Tibial artery (tissue), 4 donors: ENCODE data around the gene TRNT1.

ENCODE experiments used
- DNase-seq, 2 donors: peaks; one replicate each; pipeline ENCODE4 v3.0.0-alpha.2; 2019
- H3K27ac ChIP-seq, 2 donors: fragments of 200-600 bp; sonication (generic) in 1 of 2; 1 replicate in 1 of 2; 2 replicates in 1 of 2; pipeline ENCODE4 v1.5.1; 2018 to 2019; ENCODE audit warnings: mild to moderate bottlenecking in 1 of 2
- H3K27me3 ChIP-seq, 2 donors: fragments of 200-600 bp; sonication (generic) in 1 of 2; one replicate each; pipeline versions ENCODE4 v1.5.1 to v1.6.0; 2016 to 2019
- H3K36me3 ChIP-seq, 3 donors: fragments of 200-600 bp; sonication (generic) in 2 of 3; one replicate each; pipeline ENCODE4 v1.5.1; 2016 to 2019; ENCODE audit warnings: mild to moderate bottlenecking in 2 of 3
- H3K4me1 ChIP-seq, 4 donors: fragments of 200-600 bp; sonication (generic) in 2 of 4; 1 replicate in 3 of 4; 2 replicates in 1 of 4; pipeline ENCODE4 v1.5.1; 2016 to 2019
- H3K4me3 ChIP-seq, 2 donors: fragments of 200-600 bp; sonication (generic) in 1 of 2; 1 replicate in 1 of 2; 2 replicates in 1 of 2; pipeline ENCODE4 v1.5.1; 2018 to 2019; ENCODE audit warnings: mild to moderate bottlenecking in 2 of 2
- H3K9me3 ChIP-seq, 3 donors: fragments of 200-600 bp; sonication (generic) in 1 of 3; one replicate each; pipeline ENCODE4 v1.5.1; 2016 to 2019
- CTCF ChIP-seq, 2 experiments: fragments of 200-600 bp in 1 of 2; fragments of 450-650 bp in 1 of 2; IDR thresholded peaks; one replicate each; pipeline ENCODE4 v1.5.1; 2017 to 2019; ENCODE audit warnings: antibody characterized with exemption in 2 of 2, mild to moderate bottlenecking in 1 of 2, moderate library complexity in 1 of 2
- intact Hi-C: fragments of 100-400 bp; cut with DNase I; formaldehyde crosslinking; loops from one replicate; pipeline ENCODE4 v1.15.0; 2023; ENCODE audit warnings: low total_unique reads

Gene TRNT1

GRCh38 chr3:3084890-3085289 lies 41.9 kb upstream of the TRNT1 start:
- Histone ChIP-seq H3K36me3 (no peaks in the 10 kb centered on the region), H3K27ac (no peak overlapping the region), H3K27me3 (no peaks in the 10 kb centered on the region), H3K4me3 (no peak overlapping the region), H3K4me1 (no peaks in the 10 kb centered on the region), H3K9me3 (no peaks in the 10 kb centered on the region)
- no peak for TF ChIP-seq CTCF (IDR thresholded peaks at IDR 0.05)
- DNase-seq: no peak
- intact Hi-C loops: no loop called here

DNA sequence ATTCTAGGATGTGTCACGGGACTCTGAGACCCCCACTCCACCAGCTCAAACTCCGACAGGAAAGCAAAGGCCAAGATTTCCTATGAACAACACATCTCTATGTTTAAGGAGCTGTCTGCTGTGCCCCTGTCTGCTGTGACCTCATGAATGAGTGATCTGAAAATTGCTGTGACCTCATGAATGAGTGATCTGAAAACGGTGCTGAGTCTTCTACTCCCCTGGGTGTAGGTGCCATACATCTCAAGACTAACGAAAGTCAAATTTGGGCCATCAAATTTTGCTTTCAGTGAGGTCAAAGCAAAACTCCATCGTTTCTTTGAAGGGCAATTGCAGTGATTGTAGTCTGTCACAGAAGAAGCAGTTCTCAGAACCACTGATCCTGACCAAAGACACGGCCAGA lies 41.0 kb upstream of the TRNT1 start:
- H3K36me3 ChIP-seq: no peaks in the 10 kb centered on the region
- H3K4me3 ChIP-seq: no peak overlapping the region
- intact Hi-C loops: no loop called here
- no peaks in the 10 kb centered on the region for H3K9me3 ChIP-seq
- no peak for TF ChIP-seq CTCF (IDR thresholded peaks at IDR 0.05)
- no peaks in the 10 kb centered on the region for H3K27me3 ChIP-seq
- DNase-seq: no peak
- no peaks in the 10 kb centered on the region for H3K4me1 ChIP-seq
- no peak overlapping the region for H3K27ac ChIP-seq

GRCh38 chr3:3086239-3086638 lies 40.5 kb upstream of the TRNT1 start:
- no peak for DNase-seq
- no peak overlapping the region for H3K27ac ChIP-seq

GRCh38 chr3:3087279-3087678 lies 39.5 kb upstream of the TRNT1 start:
- no peaks in the 10 kb centered on the region for H3K27me3 ChIP-seq
- H3K4me3 ChIP-seq: no peak overlapping the region
- DNase-seq: no peak
- intact Hi-C loops: no loop called here
- no peak for TF ChIP-seq CTCF (IDR thresholded peaks at IDR 0.05)
- H3K9me3 ChIP-seq: no peaks in the 10 kb centered on the region
- H3K36me3 ChIP-seq: no peaks in the 10 kb centered on the region
- no peaks in the 10 kb centered on the region for H3K4me1 ChIP-seq
- no peak overlapping the region for H3K27ac ChIP-seq

More at GRCh38 chr3:3086239-3086638, 40.5 kb upstream of the TRNT1 start:
- Histone ChIP-seq H3K9me3 (no peaks in the 10 kb centered on the region), H3K36me3 (no peaks in the 10 kb centered on the region), H3K4me3 (no peak overlapping the region), H3K27me3 (no peaks in the 10 kb centered on the region), H3K4me1 (no peaks in the 10 kb centered on the region)
- no peak for TF ChIP-seq CTCF (IDR thresholded peaks at IDR 0.05)
- intact Hi-C loops: no loop called here

DNA sequence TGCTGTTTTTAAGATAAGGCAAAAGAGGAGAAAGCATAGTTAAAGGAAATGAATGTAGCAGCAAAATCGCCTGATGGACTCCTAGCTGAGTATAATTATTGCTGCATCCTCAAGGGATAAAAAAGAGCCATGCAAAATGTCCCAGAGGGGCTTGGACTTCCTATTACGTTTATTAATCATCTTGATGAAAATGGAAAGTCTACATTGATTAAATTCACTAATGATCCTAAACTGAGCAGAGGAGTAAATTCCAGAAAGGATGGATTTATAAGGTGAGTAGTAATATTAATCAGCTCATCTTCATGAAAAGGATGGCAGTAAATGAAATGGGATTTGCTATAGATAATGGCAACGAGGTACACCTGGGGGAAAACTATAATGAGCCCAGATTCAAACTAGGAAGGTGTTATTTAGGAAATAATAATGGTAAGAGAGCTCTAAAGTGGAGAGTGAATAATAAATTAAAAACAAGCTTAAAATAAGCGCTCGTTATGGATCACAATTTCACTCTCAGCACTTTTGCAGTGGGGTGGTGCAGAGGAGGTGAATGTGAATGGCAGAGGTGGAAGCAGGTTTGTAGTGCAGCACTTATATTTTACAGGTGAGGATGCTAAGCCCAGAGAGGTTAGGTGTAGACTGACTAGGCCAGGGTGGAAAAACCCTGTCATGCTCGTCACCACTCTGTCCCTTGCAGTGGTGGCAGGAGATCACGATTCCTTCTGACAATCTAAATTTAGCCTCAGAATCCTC lies 38.8 kb upstream of the TRNT1 start:
- H3K9me3 ChIP-seq: no peaks in the 10 kb centered on the region
- no peaks in the 10 kb centered on the region for H3K4me1 ChIP-seq
- no peak overlapping the region for H3K4me3 ChIP-seq
- intact Hi-C loops: no loop called here
- TF ChIP-seq CTCF (IDR thresholded peaks at IDR 0.05): no peak
- no peaks in the 10 kb centered on the region for H3K27me3 ChIP-seq
- no peaks in the 10 kb centered on the region for H3K36me3 ChIP-seq
- H3K27ac ChIP-seq: no peak overlapping the region
- DNase-seq: no peak

DNA sequence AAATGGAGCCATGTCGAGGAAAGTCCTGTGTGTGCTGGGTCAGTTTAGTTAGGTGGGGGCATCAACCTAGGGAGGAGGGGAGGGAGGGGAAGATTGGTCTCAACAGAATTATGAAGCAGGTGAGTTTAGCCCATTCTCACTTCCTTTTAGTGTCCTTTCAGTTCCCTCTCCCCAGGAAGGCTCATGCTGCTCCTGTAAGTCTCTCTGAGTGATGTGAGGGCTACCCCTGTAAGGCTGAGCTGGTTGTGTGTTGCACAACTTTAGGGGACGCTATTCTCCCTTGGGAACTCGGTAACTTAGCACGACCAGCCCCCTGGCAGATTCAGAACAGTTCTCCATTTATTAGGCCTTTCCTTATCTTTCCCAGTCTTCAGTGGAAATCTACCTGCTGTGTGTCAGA lies 37.7 kb upstream of the TRNT1 start:
- Histone ChIP-seq H3K4me1 (no peaks in the 10 kb centered on the region), H3K4me3 (no peak overlapping the region), H3K9me3 (no peaks in the 10 kb centered on the region), H3K27me3 (no peaks in the 10 kb centered on the region), H3K36me3 (no peaks in the 10 kb centered on the region), H3K27ac (no peak overlapping the region)
- no peak for DNase-seq
- TF ChIP-seq CTCF (IDR thresholded peaks at IDR 0.05): no peak
- intact Hi-C loops: no loop called here
